GM23338 (cell line): Measurements from ENCODE around the gene GYS2. TPM values are rescaled to one million over a fixed set of nuclear protein-coding genes. Genes with fewer than 3 reads are reported as not detected.

Experiments
- ATAC-seq: fragments of 200-7000 bp; cut with Tn5 transposase; 3 replicates; pipeline ENCODE4 v1.9.1; 2020
- DNase-seq: peaks from one replicate; pipeline ENCODE4 v3.0.0-alpha.2; 2015; ENCODE audit warnings: low spot score
- H2AFZ ChIP-seq: fragments of 200-600 bp; sonication (generic); 2 replicates; pipeline ENCODE4 v1.8.0; 2016; ENCODE audit warnings: antibody characterized with exemption, mild to moderate bottlenecking, moderate library complexity
- H3F3A ChIP-seq: fragments of 200-600 bp; sonication (generic); replicated peaks from 2 replicates; pipeline ENCODE4 v1.8.0; 2017; ENCODE audit warnings: antibody characterized with exemption, mixed run types, low read depth
- H3K27ac ChIP-seq: fragments of 200-600 bp; sonication (generic); 2 replicates; pipeline ENCODE4 v1.6.1; 2016; ENCODE audit warnings: low read depth
- H3K27me3 ChIP-seq: fragments of 200-600 bp; sonication (generic); 2 replicates; pipeline ENCODE4 v1.8.0; 2016; ENCODE audit warnings: mild to moderate bottlenecking, mixed run types, moderate library complexity; ENCODE audit not compliant: insufficient read depth
- H3K36me3 ChIP-seq: fragments of 200-600 bp; sonication (generic); 2 replicates; pipeline ENCODE4 v1.8.0; 2016; ENCODE audit warnings: mild to moderate bottlenecking; ENCODE audit not compliant: insufficient read depth
- H3K4me1 ChIP-seq: fragments of 200-600 bp; sonication (generic); 2 replicates; pipeline ENCODE4 v1.8.0; 2016; ENCODE audit warnings: mild to moderate bottlenecking, moderate library complexity; ENCODE audit not compliant: insufficient read depth
- H3K4me2 ChIP-seq: fragments of 200-600 bp; sonication (generic); 2 replicates; pipeline ENCODE4 v1.7.1; 2017; ENCODE audit warnings: mixed run types
- H3K4me3 ChIP-seq: fragments of 200-600 bp; sonication (generic); 2 replicates; pipeline ENCODE4 v1.6.1; 2016; ENCODE audit warnings: mixed run types
- H3K79me2 ChIP-seq: fragments of 200-600 bp; sonication (generic); replicated peaks from 2 replicates; pipeline ENCODE4 v1.8.0; 2017; ENCODE audit warnings: mild to moderate bottlenecking; ENCODE audit not compliant: insufficient read depth
- H3K9me2 ChIP-seq: fragments of 200-600 bp; sonication (generic); 2 replicates; pipeline ENCODE4 v1.8.0; 2017; ENCODE audit not compliant: insufficient read depth
- H4K20me1 ChIP-seq: fragments of 200-600 bp; sonication (generic); replicated peaks from 2 replicates; pipeline ENCODE4 v1.8.0; 2017; ENCODE audit warnings: mild to moderate bottlenecking; ENCODE audit not compliant: insufficient read depth
- H3K27ac Mint-ChIP-seq: 2 replicates; pipeline ENCODE4 v1.8.0; 2020; ENCODE audit warnings: inconsistent platforms, mild to moderate bottlenecking, moderate library complexity, mixed read lengths
- H3K27me3 Mint-ChIP-seq: 3 replicates; pipeline ENCODE4 v1.8.0; 2022; ENCODE audit warnings: low read depth, mild to moderate bottlenecking, moderate library complexity, mixed read lengths, inconsistent platforms; ENCODE audit not compliant: insufficient read depth, poor library complexity
- H3K36me3 Mint-ChIP-seq: 3 replicates; pipeline ENCODE4 v1.8.0; 2021; ENCODE audit warnings: low read depth, mild to moderate bottlenecking, inconsistent platforms, moderate library complexity, mixed read lengths
- H3K4me1 Mint-ChIP-seq: 3 replicates; pipeline ENCODE4 v1.8.0; 2020; ENCODE audit warnings: mild to moderate bottlenecking, inconsistent platforms, mixed read lengths
- H3K4me3 Mint-ChIP-seq: 3 replicates; pipeline ENCODE4 v1.8.0; 2021; ENCODE audit warnings: moderate library complexity, mild to moderate bottlenecking, inconsistent platforms, mixed read lengths
- H3K9me3 Mint-ChIP-seq: 3 replicates; pipeline ENCODE4 v1.8.0; 2020; ENCODE audit warnings: moderate library complexity, mild to moderate bottlenecking, inconsistent platforms, mixed read lengths
- CREB1 ChIP-seq: fragments of 250-450 bp; sonication (Bioruptor Pico); IDR thresholded peaks from 2 replicates; pipeline ENCODE4 v1.5.0; 2020; ENCODE audit warnings: low read depth, mild to moderate bottlenecking, moderate library complexity
- CTCF ChIP-seq, 2 experiments: fragments of 200-600 bp in 1 of 2; sonication (generic) in 1 of 2; conservative IDR thresholded peaks; 2 replicates each; pipeline versions ENCODE4 v1.5.1 to v1.6.1; 2016 to 2017; ENCODE audit warnings: antibody characterized with exemption in 2 of 2, low read depth in 2 of 2, mild to moderate bottlenecking in 2 of 2, moderate library complexity in 1 of 2
- ETS1 ChIP-seq: IDR thresholded peaks from 2 replicates; pipeline ENCODE4 v1.6.1; 2016; ENCODE audit warnings: antibody characterized with exemption
- EZH2 ChIP-seq: fragments of 200-600 bp; sonication (generic); IDR thresholded peaks from one replicate; pipeline ENCODE4 v1.8.0; 2017; ENCODE audit warnings: antibody characterized with exemption, mild to moderate bottlenecking, low read depth; ENCODE audit not compliant: unreplicated experiment
- EZH2phosphoT487 ChIP-seq: fragments of 200-600 bp; sonication (generic); IDR thresholded peaks from one replicate; pipeline ENCODE4 v1.8.1; 2018; ENCODE audit warnings: antibody characterized with exemption; ENCODE audit not compliant: unreplicated experiment
- JUNB ChIP-seq: IDR thresholded peaks from one replicate; pipeline ENCODE4 v1.6.1; 2016; ENCODE audit warnings: antibody characterized with exemption; ENCODE audit not compliant: unreplicated experiment
- NANOG ChIP-seq: IDR thresholded peaks from 2 replicates; pipeline ENCODE4 v1.6.1; 2016; ENCODE audit warnings: antibody characterized with exemption, borderline replicate concordance
- POLR2AphosphoS5 ChIP-seq: IDR thresholded peaks from 2 replicates; pipeline ENCODE4 v1.6.1; 2016; ENCODE audit warnings: antibody characterized with exemption, low read depth
- REST ChIP-seq: IDR thresholded peaks from one replicate; pipeline ENCODE4 v1.6.1; 2018; ENCODE audit warnings: antibody characterized with exemption; ENCODE audit not compliant: unreplicated experiment
- STAT1 ChIP-seq: IDR thresholded peaks from one replicate; pipeline ENCODE4 v1.6.1; 2016; ENCODE audit warnings: antibody characterized with exemption; ENCODE audit not compliant: unreplicated experiment
- ZNF114 ChIP-seq: fragments of 250-450 bp; sonication (Bioruptor Pico); IDR thresholded peaks from 2 replicates; pipeline ENCODE4 v1.5.0; 2020; ENCODE audit warnings: mild to moderate bottlenecking, moderate library complexity
- ZNF331 ChIP-seq: fragments of 250-450 bp; sonication (Bioruptor Pico); IDR thresholded peaks from 2 replicates; pipeline ENCODE4 v1.5.0; 2020; ENCODE audit warnings: low read depth, mild to moderate bottlenecking, moderate library complexity
- ZNF462 ChIP-seq: fragments of 250-450 bp; sonication (Bioruptor Pico); IDR thresholded peaks from 2 replicates; pipeline ENCODE4 v1.5.0; 2020; ENCODE audit warnings: mild to moderate bottlenecking, moderate library complexity
- polyA plus RNA-seq: library from polyadenylated mRNA; unstranded; fragments of >200 nt; fragmentation: Nextera tagmentation; extraction: Ambion mirVana; gene quantifications from 2 replicates; pipeline ENCODE4 v1.2.1, GENCODE V29; 2016
- total RNA-seq: library from RNA; depleted of rRNA; stranded (reverse); fragments of >200 nt; shearing (Covaris generic); gene quantifications from 2 replicates; pipeline ENCODE4 v1.2.3, GENCODE V29; 2014

Gene GYS2
- total and polyA plus RNA-seq, 2 experiments from 2014 or later, result not detected

- no peaks in the 10 kb centered on the region for H3K9me2 ChIP-seq
- H3K36me3 ChIP-seq, result no peaks in the 10 kb centered on the region
- no peak overlapping the region for H3K4me3 ChIP-seq
- H3K36me3 Mint-ChIP-seq, result no peaks in the 10 kb centered on the region
- no peak overlapping the region for H3K27ac Mint-ChIP-seq
- H2AFZ ChIP-seq, result no peak overlapping the region
- DNase-seq (no peak), ATAC-seq (no peak)
- no peak overlapping the region for H3K4me2 ChIP-seq
- no peaks in the 10 kb centered on the region for H3K9me3 Mint-ChIP-seq
- H3K4me3 Mint-ChIP-seq, result no peak overlapping the region
- H3K79me2 ChIP-seq, result no peaks in the 10 kb centered on the region
- no peaks in the 10 kb centered on the region for H4K20me1 ChIP-seq
- TF ChIP-seq ZNF331 (CRISPR knock-in tag) (no peak), ETS1 (no peak), STAT1 (no peak), CREB1 (CRISPR knock-in tag) (no peak), EZH2 (no peak), CTCF (conservative IDR thresholded peaks at IDR 0.05; ENCODE audit: low read depth in 2 of 2) (no peak), NANOG (no peak), JUNB (no peak), POLR2AphosphoS5 (no peak), ZNF462 (CRISPR knock-in tag) (no peak), EZH2phosphoT487 (no peak), ZNF114 (CRISPR knock-in tag) (no peak), REST (no peak)
- no peaks in the 10 kb centered on the region for H3K27me3 Mint-ChIP-seq
- H3K4me1 Mint-ChIP-seq, result no peaks in the 10 kb centered on the region
- no peaks in the 10 kb centered on the region for H3K27me3 ChIP-seq
- no peaks in the 10 kb centered on the region for H3K4me1 ChIP-seq
- no peak overlapping the region for H3K27ac ChIP-seq
- no peaks in the 10 kb centered on the region for H3F3A ChIP-seq
Observed at GRCh38 chr12:21559855-21560569, 44.6 kb downstream of the GYS2 start.
